Heart left ventricle (tissue), 13 donors: ENCODE data around the gene OSBP2.

Experiments used
- CTCF ChIP-seq, 12 donors: fragments of 200-600 bp; sonication (generic) in 4 of 12; IDR thresholded peaks; one replicate each; pipeline versions ENCODE4 v1.5.0 to v1.8.0; 2018 to 2022; ENCODE audit warnings: antibody characterized with exemption in 12 of 12, mild to moderate bottlenecking in 5 of 12
- POLR2A ChIP-seq, 2 donors: fragments of 450-650 bp; IDR thresholded peaks; one replicate each; pipeline ENCODE4 v1.6.1; 2017; ENCODE audit warnings: antibody characterized with exemption in 2 of 2, mild to moderate bottlenecking in 2 of 2, moderate library complexity in 2 of 2
- donor health status: ischemic (EF 13 %, LVEDD 7.1; RV severe dilation, severe dysfunction).
- donor health status: DM: no; HTN: yes; CAD: no.
- donor health status: DM: no; HTN: no; CAD: no.
- donor health status: ischemic (EF 25% LVEDD 6.9; RV normal size, moderate dysfunction).
- donor health status: ischemic (EF 25% LVEDD 5.7; RV mildly dilated, moderate dysfunction).
- donor health status: ischemic (EF 35%, LVEDD 5.7; RV mildly dilated, moderate dysfunction).
- donor health status: nonischemic (EF 11% LVEDD 7.7; RV severe dilation, severe dysfunction).
- donor health status: DM: yes; HTN: yes; CAD: no.
- donor health status: PGD.
- donor health status: ischemic (EF 29% LVEDD 5.4; RV normal size, mild dysfunction).
- donor health status: nonischemic (EF 23%, LVEDD 6.1; RV moderate dilation, normal function).

GRCh38 chr22:30927806-30928205 lies 233.1 kb downstream of the OSBP2 start:
- TF ChIP-seq CTCF (IDR thresholded peaks at IDR 0.05) (no peak), POLR2A (IDR thresholded peaks at IDR 0.05) (no peak)
